Measurements from ENCODE around the gene PTPRE.

DNA sequence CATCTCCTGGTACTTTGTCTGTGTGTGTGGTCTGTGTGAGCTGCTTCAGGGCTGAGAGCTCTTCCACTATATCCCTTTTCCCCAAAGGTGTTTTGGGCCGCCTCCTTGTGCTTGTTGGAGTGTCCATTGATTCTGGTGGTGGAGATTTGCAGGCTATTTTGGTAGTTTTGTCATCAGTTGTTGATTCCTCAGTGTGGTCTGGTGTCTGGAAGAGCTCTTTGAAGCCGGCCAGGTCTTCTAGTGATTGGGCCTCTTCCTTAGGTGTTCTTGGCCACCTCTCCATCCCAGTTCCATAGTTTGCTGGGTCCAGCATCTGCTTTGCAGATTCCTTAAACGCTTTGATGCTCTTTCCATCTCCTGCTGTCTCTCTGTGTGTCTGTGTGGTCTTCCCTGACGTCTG is 198.5 kb downstream of the PTPRE start:
- TF ChIP-seq, protein P1, sequence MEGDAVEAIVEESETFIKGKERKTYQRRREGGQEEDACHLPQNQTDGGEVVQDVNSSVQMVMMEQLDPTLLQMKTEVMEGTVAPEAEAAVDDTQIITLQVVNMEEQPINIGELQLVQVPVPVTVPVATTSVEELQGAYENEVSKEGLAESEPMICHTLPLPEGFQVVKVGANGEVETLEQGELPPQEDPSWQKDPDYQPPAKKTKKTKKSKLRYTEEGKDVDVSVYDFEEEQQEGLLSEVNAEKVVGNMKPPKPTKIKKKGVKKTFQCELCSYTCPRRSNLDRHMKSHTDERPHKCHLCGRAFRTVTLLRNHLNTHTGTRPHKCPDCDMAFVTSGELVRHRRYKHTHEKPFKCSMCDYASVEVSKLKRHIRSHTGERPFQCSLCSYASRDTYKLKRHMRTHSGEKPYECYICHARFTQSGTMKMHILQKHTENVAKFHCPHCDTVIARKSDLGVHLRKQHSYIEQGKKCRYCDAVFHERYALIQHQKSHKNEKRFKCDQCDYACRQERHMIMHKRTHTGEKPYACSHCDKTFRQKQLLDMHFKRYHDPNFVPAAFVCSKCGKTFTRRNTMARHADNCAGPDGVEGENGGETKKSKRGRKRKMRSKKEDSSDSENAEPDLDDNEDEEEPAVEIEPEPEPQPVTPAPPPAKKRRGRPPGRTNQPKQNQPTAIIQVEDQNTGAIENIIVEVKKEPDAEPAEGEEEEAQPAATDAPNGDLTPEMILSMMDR (conservative IDR thresholded peaks at IDR 0.05): no peak
- TF ChIP-seq ZFX (IDR thresholded peaks at IDR 0.05): no peak

All from C4-2B (cell line).